ENCODE results near the gene KRTAP5-3.
"Not testable (repeated sequence)": the region's sequence is repeated elsewhere in the genome, so short reads cannot be mapped to it uniquely, and the experiment has no call there.

Gene KRTAP5-3

DNA sequence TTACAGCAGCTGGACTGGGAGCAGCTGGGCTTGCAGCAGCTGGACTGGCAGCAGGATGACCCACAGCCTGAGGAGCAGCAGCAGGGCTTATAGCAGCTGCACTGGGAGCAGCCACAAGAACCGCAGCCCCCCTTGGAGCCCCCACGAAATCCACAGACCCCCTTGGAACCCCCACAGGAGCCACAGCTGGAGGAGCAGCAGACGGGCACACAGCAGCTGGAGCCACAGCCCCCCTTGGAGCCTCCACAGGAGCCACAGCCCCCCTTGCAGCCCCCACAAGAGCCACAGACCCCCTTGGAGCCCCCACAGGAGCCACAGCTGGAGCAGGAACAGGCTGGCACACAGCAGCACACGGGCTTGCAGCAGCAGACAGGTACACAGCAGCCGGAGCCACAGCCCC lies 362 bp downstream of the KRTAP5-3 start:
- not testable (repeated sequence) for DNase-seq

- not testable (repeated sequence) for DNase-seq
These were observed 962 bp downstream of the KRTAP5-3 start for GRCh38 chr11:1607156-1607845.

DNA sequence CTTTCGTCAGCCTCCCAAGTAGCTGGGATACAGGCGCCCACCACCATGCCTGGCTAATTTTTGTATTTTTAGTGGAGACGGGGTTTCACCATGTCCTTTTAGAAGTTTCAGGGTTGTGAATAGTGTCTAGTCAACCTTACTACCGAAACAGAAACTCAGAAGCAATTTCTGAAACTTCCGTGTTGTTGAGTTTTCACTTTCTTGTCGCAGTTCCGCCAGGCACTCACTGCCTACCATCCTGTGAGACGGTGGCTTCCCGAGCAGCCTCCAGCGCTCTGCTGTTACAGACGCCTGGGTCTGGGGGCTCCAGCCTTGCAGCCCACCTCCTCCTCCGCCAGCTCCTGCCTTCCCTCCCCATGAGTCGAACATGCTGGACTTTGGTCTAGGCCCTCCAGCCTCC lies 2.3 kb downstream of the KRTAP5-3 start:
- DNase-seq = not testable (repeated sequence)

- DNase-seq = no peak
These were observed 3.6 kb downstream of the KRTAP5-3 start for GRCh38 chr11:1604711-1605110.

GRCh38 chr11:1604181-1604580 lies 4.1 kb downstream of the KRTAP5-3 start:
- no peak for DNase-seq

DNA sequence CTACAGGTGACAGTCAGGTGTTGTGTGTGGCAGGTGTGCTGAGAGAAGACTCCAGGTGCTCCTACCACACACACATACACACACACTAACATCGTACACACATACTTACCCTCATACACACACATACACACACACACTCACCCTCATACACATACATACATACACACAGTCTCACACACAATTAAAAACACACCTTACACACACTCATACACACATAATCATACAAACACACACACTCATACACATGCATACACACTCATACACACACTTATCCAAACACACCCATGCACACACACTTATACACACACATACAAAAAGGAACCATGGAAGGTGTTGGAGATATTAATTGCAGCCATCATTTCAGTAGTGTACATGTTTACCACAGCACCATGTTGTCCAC lies 4.6 kb downstream of the KRTAP5-3 start:
- no peak for DNase-seq

DNA sequence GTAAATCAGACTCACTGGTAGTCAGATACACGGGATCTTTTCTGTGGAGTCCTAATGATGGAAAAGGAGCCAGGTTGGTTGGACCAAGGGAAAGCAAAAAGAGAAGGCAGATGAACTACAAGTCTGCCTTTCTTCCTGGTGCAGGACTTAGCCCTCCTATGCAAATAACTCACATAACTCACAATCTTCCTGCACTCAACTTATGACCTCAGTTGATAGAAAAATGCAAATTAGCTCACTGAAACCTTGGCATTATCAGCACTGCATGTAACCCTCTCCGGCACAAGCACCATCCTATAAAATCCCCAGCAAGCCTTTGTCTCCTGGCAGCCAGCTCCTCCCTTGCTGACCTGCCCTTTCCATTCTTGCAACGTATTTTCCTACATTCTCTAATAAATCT lies 6.6 kb downstream of the KRTAP5-3 start:
- not testable (repeated sequence) for DNase-seq

DNA sequence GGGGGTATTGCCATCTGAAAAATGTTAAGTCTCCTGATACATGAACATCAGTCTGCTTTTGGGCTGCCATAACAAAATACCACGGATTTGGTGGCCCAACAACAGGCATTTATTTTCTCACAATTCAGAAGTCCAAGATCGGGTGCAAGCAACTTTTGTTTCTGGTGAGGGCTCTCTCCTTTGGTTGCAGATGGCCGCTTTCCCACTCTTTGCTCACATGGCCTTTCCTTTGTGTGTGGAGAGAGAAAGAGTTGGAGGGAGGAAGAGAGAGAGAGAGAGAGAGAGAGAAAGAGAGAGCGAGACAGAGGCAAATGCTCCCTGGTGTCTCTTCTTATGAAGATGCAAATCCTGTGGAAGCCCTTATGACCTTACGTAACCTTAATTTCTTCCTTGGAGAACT lies 7.6 kb downstream of the KRTAP5-3 start:
- DNase-seq = no peak

DNA sequence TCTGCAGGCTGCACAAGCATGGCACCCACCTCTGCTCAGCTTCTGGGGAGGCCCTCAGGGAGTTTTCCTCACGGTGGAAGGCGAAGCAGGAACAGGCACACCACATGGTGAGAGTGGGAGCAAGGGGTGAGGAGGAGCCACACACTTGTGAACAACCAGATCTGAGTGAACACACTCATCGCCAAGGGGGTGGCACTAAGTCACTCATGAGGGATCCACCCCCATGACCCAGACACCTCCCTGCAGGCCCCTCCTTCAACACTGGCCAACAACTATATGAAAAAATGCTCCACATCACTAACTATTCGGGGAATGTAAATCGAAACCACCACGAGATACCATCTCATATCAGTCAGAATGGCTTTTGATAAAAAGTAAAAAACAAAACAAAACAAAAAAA lies 9.4 kb downstream of the KRTAP5-3 start:
- DNase-seq = no peak

- DNase-seq = not testable (repeated sequence)
These were observed 9.9 kb downstream of the KRTAP5-3 start for GRCh38 chr11:1598406-1598805.

DNA sequence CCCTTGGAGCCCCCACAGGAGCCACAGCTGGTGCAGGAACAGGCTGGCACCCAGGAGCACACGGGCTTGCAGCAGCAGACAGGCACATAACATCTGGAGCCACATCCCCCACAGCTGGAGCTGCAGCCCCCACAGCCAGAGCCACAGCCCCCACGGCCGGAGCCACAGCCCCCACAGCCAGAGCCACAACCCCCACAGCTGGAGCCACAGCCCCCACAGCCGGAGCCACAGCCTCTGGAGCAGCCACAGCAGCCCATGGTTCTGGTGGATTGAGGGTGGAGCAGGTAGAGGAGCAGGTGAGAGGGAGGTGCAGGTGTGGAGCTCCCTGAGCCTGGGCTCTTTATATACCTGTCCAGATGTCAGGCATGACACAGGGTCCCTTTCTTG lies 10.3 kb downstream of the KRTAP5-3 start, which contains the start of gene KRTAP5-2:
Gene KRTAP5-2, minus strand, starts transcription at position 301 of the 387 bp plus-strand sequence. Its CDS starts 44 bp downstream, at position 257.
- no peak for DNase-seq

- no peak for DNase-seq
These were observed 10.8 kb downstream of the KRTAP5-3 start for GRCh38 chr11:1597331-1597993.

- not testable (repeated sequence) for DNase-seq
These were observed 11.6 kb downstream of the KRTAP5-3 start for GRCh38 chr11:1596576-1597121.

- DNase-seq = not testable (repeated sequence)
These were observed 12.2 kb downstream of the KRTAP5-3 start for GRCh38 chr11:1595994-1596575.

DNA sequence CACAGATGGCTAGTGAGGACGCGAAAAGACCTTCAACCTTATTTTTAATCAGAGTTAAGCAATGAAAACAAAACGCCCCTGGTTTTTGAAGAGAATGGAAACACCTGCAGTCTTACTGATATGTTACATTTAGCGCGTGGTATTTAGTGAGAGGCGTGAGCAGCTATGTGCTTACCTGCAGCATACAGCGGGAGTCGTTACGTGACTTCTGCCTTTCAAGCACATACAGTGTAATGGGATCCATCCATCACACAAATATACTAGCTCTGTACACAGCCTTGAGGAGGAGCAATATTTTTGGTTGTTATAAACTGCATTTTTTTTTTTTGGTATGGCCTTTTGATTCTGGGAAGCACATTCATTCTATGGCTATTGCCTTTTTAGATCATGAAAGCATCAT lies 15.6 kb downstream of the KRTAP5-3 start:
- DNase-seq = no peak

DNA sequence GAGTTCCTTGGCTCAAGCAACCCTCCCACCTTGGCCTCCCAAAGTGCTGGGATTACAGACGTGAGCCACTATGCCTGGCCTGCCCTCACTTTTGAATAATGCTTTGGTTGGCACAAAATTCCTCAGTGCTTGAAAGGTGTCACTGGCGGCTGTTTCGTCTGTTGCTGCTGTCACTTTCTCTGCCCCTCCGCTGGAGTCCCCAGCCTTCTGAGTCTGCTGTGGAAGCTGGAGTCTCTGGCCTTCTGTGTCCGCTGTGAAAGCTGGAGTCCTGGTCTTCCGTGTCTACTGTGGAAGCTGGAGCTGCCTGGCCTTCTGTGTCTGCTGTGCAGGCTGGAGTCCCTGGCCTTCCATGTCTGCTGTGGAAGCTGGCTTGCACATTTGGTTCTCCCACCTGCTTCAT lies 18.3 kb downstream of the KRTAP5-3 start:
- DNase-seq = no peak

DNA sequence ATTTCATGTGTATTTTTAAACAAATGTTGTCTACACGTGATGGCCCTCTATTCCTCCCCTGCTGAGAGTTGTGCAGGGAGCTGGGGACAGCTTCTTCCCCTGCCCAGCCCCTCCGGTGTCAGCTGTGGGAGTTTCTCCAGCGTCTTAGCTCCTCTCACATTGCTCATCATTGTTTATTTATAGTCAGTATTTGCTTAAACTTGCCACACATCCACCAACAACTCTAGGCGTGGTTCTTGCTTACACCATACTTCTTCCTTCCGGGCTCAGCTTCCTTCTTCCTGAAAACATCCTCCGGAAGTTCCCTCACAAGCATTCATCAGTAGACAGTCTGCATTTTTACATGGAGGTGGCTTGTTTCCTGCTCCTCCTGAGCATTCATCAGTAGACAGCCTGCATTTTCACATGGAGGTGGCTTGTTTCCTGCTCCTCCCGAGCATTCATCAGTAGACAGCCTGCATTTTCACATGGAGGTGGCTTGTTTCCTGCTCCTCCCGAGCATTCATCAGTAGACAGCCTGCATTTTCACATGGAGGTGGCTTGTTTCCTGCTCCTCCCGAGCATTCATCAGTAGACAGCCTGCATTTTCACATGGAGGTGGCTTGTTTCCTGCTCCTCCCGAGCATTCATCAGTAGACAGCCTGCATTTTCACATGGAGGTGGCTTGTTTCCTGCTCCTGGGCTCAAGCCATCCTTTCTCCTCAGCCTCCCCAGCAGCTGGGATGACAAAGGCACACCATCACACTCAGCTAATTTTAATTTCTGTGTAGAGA lies 18.9 kb downstream of the KRTAP5-3 start:
- not testable (repeated sequence) for DNase-seq

GRCh38 chr11:1586699-1587098 lies 21.6 kb downstream of the KRTAP5-3 start:
- no peak for DNase-seq

GRCh38 chr11:1584661-1585370 lies 23.4 kb downstream of the KRTAP5-3 start, which contains the start of gene KRTAP5-1:
Gene KRTAP5-1, minus strand, starts transcription at chr11:1585283. Its CDS starts 34 bp downstream, at chr11:1585249.
- DNase-seq = not testable (repeated sequence)

DNA sequence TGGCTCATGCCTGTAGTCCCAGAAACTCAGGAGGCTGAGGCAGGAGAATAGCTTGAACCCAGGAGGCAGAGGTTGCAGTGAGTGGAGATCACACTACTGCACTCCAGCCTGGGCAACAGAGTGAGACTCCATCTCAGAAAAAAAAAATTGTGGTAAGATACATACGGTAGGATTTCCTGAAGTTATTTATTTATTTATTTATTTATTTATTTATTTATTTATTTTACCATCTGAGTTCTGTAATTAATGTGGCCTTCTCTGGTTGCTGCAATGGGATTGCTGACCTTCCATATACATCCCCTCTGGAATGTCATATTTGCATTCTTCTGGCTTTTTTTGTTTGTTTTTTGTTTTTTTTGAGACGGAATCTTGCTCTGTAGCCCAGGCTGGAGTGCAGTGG lies 25.4 kb downstream of the KRTAP5-3 start:
- DNase-seq = not testable (repeated sequence)

DNA sequence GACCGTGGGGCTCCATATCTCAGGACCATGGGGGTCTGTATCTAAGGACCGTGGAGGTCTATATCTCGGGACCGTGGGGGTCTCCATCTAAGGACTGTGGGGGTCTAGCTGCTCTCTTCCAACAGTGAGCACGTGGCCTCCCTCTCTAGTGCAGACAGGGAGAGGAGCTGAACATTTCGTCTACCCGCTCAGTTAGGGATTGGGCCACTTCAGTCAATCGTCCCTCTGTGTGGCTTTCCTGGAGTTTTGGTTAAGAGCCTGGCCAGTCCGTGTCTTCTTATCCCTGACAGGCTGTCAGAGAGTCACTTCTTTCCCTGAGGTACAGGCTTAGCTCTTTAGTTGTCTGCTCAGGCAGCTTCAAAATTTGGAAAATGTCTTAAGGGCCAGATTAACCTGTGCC lies 26.3 kb downstream of the KRTAP5-3 start:
- no peak for DNase-seq

- no peak for DNase-seq
These were observed 31.4 kb downstream of the KRTAP5-3 start for GRCh38 chr11:1576825-1577224.
